K562 (cell line): ENCODE data around the gene OR52J3. TPM values are rescaled to one million over a fixed set of nuclear protein-coding genes. Genes with fewer than 3 reads are reported as not detected.

Experiments used
- ATAC-seq: fragments of 200-7000 bp; cut with Tn5 transposase; 3 replicates; pipeline ENCODE4 v1.9.1; 2020; ENCODE audit warnings: moderate library complexity
- BruUV-seq: library from RNA; stranded (reverse); fragments of 400-500 nt; replicated peaks from 2 replicates; lab custom pipeline; 2021; lab: Mats Ljungman, UMichigan
- CTCF ChIA-PET: fragments of 300-600 bp; formaldehyde crosslinking; extraction: SDS; loops from one replicate; lab custom pipeline; 2021; ENCODE audit warnings: low intra/inter-chr PET ratio; lab: Yijun Ruan, JAX
- POLR2A ChIA-PET: fragments of 300-600, 350-650 bp; sonication (Branson Sonifier 250); formaldehyde crosslinking; extraction: SDS; loops from one replicate; lab custom pipeline; 2021; ENCODE audit warnings: antibody characterized with exemption, inconsistent platforms; lab: Yijun Ruan, JAX
- DNase-seq, 4 experiments: peaks; one replicate each; pipeline versions ENCODE4 v3.0.0 to v3.0.0-alpha.2; 2011 to 2018; ENCODE audit warnings: low spot score in 3 of 4, mixed read lengths in 3 of 4; ENCODE audit errors: extremely low read depth in 1 of 4
- FAIRE-seq: peaks from 2 replicates; lab custom pipeline; 2011; peaks lifted over from hg19 to GRCh38; lab: Jason Lieb, UNC
- H2AFZ ChIP-seq: 2 replicates; pipeline ENCODE4 v1.6.0; 2011; ENCODE audit warnings: low read depth, low read length, control low read depth, inconsistent platforms
- H3K27ac ChIP-seq: fragments of 200-600 bp; 3 replicates; pipeline ENCODE4 v1.8.0; 2011; ENCODE audit warnings: low read depth, mild to moderate bottlenecking, control low read depth, inconsistent platforms, low read length, moderate library complexity, mixed read lengths; ENCODE audit errors: extremely low read depth
- H3K27me3 ChIP-seq, 2 experiments: fragments of 300-600 bp in 1 of 2; 2 replicates in 1 of 2; 3 replicates in 1 of 2; pipeline versions ENCODE4 v1.6.0 to v1.8.0; 2011; ENCODE audit warnings: inconsistent platforms in 2 of 2, low read length in 2 of 2, mild to moderate bottlenecking in 1 of 2, mixed read lengths in 1 of 2, moderate library complexity in 1 of 2; ENCODE audit not compliant: control insufficient read depth in 2 of 2, insufficient read depth in 2 of 2
- H3K36me3 ChIP-seq: fragments of 300-600 bp; 3 replicates; pipeline ENCODE4 v1.8.0; 2011; ENCODE audit warnings: mild to moderate bottlenecking, low read length, inconsistent platforms; ENCODE audit not compliant: control insufficient read depth, insufficient read depth
- H3K4me1 ChIP-seq, 2 experiments: fragments of 200-600 bp in 1 of 2; replicated peaks in 1 of 2; 2 replicates in 1 of 2; 3 replicates in 1 of 2; pipeline versions ENCODE4 v1.5.1 to v1.8.0; 2011; ENCODE audit warnings: inconsistent platforms in 2 of 2, low read length in 2 of 2, mild to moderate bottlenecking in 1 of 2, mixed read lengths in 1 of 2, moderate library complexity in 1 of 2; ENCODE audit not compliant: control insufficient read depth in 2 of 2, insufficient read depth in 2 of 2
- H3K4me2 ChIP-seq: 2 replicates; pipeline ENCODE4 v1.6.1; 2011; ENCODE audit warnings: low read length, control low read depth, inconsistent platforms, mixed read lengths; ENCODE audit not compliant: insufficient read depth
- H3K4me3 ChIP-seq: fragments of 200-600 bp; sonication (generic), shearing (Covaris generic); 2 replicates; pipeline ENCODE4 v1.5.1; 2016; ENCODE audit warnings: control low read depth, inconsistent platforms
- H3K79me2 ChIP-seq: fragments of 200-600 bp; 3 replicates; pipeline ENCODE4 v1.8.0; 2011; ENCODE audit warnings: low read length, inconsistent platforms; ENCODE audit not compliant: control insufficient read depth, insufficient read depth
- H3K9ac ChIP-seq, 2 experiments: 2 replicates each; pipeline versions ENCODE4 v1.6.0 to v1.6.1; 2011; ENCODE audit warnings: low read depth in 2 of 2, low read length in 2 of 2, control low read depth in 1 of 2, inconsistent platforms in 1 of 2, mild to moderate bottlenecking in 1 of 2, mixed read lengths in 1 of 2; ENCODE audit not compliant: insufficient read depth in 1 of 2
- H3K9me1 ChIP-seq: one replicate; pipeline ENCODE4 v1.6.0; 2011; ENCODE audit warnings: inconsistent platforms, mild to moderate bottlenecking, low read length, moderate library complexity; ENCODE audit not compliant: control insufficient read depth, insufficient read depth
- H3K9me3 ChIP-seq: replicated peaks from 2 replicates; pipeline ENCODE4 v1.5.1; 2011; ENCODE audit warnings: low read depth, low read length, inconsistent platforms; ENCODE audit not compliant: control insufficient read depth, insufficient read depth
- H4K20me1 ChIP-seq: replicated peaks from 2 replicates; pipeline ENCODE4 v1.6.1; 2011; ENCODE audit warnings: low read length, inconsistent platforms, mixed read lengths; ENCODE audit not compliant: control insufficient read depth, insufficient read depth
- EGR1 ChIP-seq: fragments of 450-650 bp; conservative IDR thresholded peaks from 2 replicates; pipeline ENCODE4 v1.6.1; 2017; ENCODE audit warnings: mild to moderate bottlenecking
- MTA3 ChIP-seq: fragments of 450-650 bp; formaldehyde crosslinking; IDR thresholded peaks from 2 replicates; pipeline ENCODE4 v1.6.1; 2017; ENCODE audit warnings: mild to moderate bottlenecking, borderline replicate concordance
- NCOA2 ChIP-seq, 2 experiments: fragments of 450-650 bp; IDR thresholded peaks; 2 replicates each; pipeline ENCODE4 v1.6.1; 2018; ENCODE audit warnings: mild to moderate bottlenecking in 2 of 2, moderate library complexity in 1 of 2; ENCODE audit not compliant: partially characterized antibody in 2 of 2
- NFATC3 ChIP-seq: fragments of 450-650 bp; IDR thresholded peaks from 2 replicates; pipeline ENCODE4 v1.6.1; 2017; ENCODE audit warnings: mild to moderate bottlenecking
- PHTF2 ChIP-seq: fragments of 250-450 bp; sonication (Bioruptor Pico); IDR thresholded peaks from 2 replicates; pipeline ENCODE4 v1.5.0; 2021; ENCODE audit warnings: mild to moderate bottlenecking
- ZNF124 ChIP-seq: sonication (generic); formaldehyde crosslinking; IDR thresholded peaks from 2 replicates; pipeline ENCODE4 v1.8.1; 2022; ENCODE audit warnings: missing genetic modification reagents
- ZNF778 ChIP-seq: fragments of 450-650 bp; formaldehyde crosslinking; IDR thresholded peaks from 2 replicates; pipeline ENCODE4 v1.4.0; 2020; ENCODE audit warnings: mild to moderate bottlenecking, moderate library complexity
- WGBS: fragments of 100-300 bp; shearing (Covaris generic); methylation state at CpG from one replicate; pipeline ENCODE4 v1.1.6; 2016; ENCODE audit warnings: low coverage, mixed read lengths; ENCODE audit not compliant: insufficient coverage; ENCODE audit errors: missing lambda C conversion rate; 5-methylcytosine and 5-hydroxymethylcytosine counted together
- in situ Hi-C: fragments of 300-500 bp; cut with MboI; formaldehyde crosslinking; loops from 4 replicates; pipeline ENCODE4 v1.15.0; 2018; ENCODE audit warnings: inconsistent platforms, mixed read lengths
- intact Hi-C: fragments of 100-400 bp; cut with micrococcal nuclease; formaldehyde crosslinking; loops from 2 replicates; pipeline ENCODE4 v1.14.2; 2022
- polyA plus RNA-seq, 8 experiments: library from polyadenylated mRNA; depleted of rRNA in 4 of 8; stranded (reverse) in 5 of 8; unstranded in 3 of 8; fragments of >200 nt; fragmentation: Nextera tagmentation in 2 of 8; fragmentation: Illumina TruSeq in 1 of 8; extraction: Ambion mirVana in 2 of 8; extraction: Trizol in 1 of 8; gene quantifications; 2 replicates each; pipeline versions ENCODE4 v1.2.1 to v1.2.3, GENCODE V29; 2011 to 2014; ENCODE audit warnings: inconsistent platforms in 1 of 8, missing spikeins in 1 of 8
- total RNA-seq, 7 experiments: library from RNA; depleted of rRNA in 6 of 7; stranded (reverse); fragments of >200 nt in 6 of 7; fragmentation: Illumina TruSeq in 2 of 7; extraction: Trizol in 2 of 7; gene quantifications; 2 replicates each; pipeline versions ENCODE4 v1.2.1 to v1.2.3, GENCODE V29; 2011 to 2021; ENCODE audit warnings: low replicate concordance in 1 of 7
- TF ChIP-seq, protein P1 (sequence below): fragments of 150-350 bp; conservative IDR thresholded peaks from 2 replicates; pipeline ENCODE4 v1.6.1; 2014; ENCODE audit warnings: low read length
- TF ChIP-seq, protein P2 (sequence below): fragments of 250-450 bp; sonication (Bioruptor Pico); IDR thresholded peaks from 2 replicates; pipeline ENCODE4 v1.8.0; 2021; ENCODE audit warnings: moderate library complexity, mild to moderate bottlenecking, inconsistent platforms
- TF ChIP-seq, protein P3 (sequence below): sonication (generic); formaldehyde crosslinking; IDR thresholded peaks from 2 replicates; pipeline ENCODE4 v1.9.0; 2022; ENCODE audit warnings: mild to moderate bottlenecking, missing genetic modification reagents
- TF ChIP-seq, protein P4 (sequence below), 2 experiments: fragments of 450-650 bp in 1 of 2; IDR thresholded peaks; 2 replicates each; pipeline ENCODE4 v1.6.1; 2011 to 2017; ENCODE audit warnings: low read depth in 2 of 2, antibody characterized with exemption in 1 of 2, borderline replicate concordance in 1 of 2, low read length in 1 of 2, mild to moderate bottlenecking in 1 of 2, mixed read lengths in 1 of 2; ENCODE audit not compliant: control insufficient read depth in 1 of 2

Gene OR52J3
- total and polyA plus RNA-seq, 9 of the 15 experiments (the other 6 are each of a cell fraction or from before 2014, with no cell fraction given) = not detected

DNA sequence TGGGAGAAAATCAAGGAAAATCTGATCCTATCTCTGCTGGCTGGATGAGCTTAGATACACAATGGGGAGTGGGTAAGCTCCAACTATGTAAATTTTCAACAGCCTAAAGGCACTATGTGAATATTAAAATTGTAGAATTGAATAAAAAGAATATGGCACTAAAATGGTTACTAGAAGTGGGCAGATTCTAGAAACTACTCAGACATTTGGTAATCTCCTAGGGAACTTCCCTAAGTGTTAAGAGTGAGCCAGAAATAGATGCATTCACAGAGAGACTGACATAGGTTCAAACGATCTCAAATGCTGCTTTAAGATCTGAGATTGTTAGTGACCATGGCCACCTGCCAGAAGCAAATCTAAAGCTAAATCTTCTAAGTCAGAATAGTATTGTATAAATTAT lies 18.7 kb downstream of the OR52J3 start:
- H3K9me3 ChIP-seq = no peaks in the 10 kb centered on the region
- TF ChIP-seq ZNF778 (no peak), NCOA2 (IDR thresholded peaks at IDR 0.05; ENCODE audit: partially characterized antibody in 2 of 2) (no peak), PHTF2 (CRISPR knock-in tag) (no peak), ZNF124 (CRISPR knock-in tag) (no peak), NFATC3 (no peak), MTA3 (no peak), EGR1 (no peak)
- TF ChIP-seq, protein P1, sequence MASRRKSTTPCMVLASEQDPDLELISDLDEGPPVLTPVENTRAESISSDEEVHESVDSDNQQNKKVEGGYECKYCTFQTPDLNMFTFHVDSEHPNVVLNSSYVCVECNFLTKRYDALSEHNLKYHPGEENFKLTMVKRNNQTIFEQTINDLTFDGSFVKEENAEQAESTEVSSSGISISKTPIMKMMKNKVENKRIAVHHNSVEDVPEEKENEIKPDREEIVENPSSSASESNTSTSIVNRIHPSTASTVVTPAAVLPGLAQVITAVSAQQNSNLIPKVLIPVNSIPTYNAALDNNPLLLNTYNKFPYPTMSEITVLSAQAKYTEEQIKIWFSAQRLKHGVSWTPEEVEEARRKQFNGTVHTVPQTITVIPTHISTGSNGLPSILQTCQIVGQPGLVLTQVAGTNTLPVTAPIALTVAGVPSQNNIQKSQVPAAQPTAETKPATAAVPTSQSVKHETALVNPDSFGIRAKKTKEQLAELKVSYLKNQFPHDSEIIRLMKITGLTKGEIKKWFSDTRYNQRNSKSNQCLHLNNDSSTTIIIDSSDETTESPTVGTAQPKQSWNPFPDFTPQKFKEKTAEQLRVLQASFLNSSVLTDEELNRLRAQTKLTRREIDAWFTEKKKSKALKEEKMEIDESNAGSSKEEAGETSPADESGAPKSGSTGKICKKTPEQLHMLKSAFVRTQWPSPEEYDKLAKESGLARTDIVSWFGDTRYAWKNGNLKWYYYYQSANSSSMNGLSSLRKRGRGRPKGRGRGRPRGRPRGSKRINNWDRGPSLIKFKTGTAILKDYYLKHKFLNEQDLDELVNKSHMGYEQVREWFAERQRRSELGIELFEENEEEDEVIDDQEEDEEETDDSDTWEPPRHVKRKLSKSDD = no peak
- TF ChIP-seq, protein P2, sequence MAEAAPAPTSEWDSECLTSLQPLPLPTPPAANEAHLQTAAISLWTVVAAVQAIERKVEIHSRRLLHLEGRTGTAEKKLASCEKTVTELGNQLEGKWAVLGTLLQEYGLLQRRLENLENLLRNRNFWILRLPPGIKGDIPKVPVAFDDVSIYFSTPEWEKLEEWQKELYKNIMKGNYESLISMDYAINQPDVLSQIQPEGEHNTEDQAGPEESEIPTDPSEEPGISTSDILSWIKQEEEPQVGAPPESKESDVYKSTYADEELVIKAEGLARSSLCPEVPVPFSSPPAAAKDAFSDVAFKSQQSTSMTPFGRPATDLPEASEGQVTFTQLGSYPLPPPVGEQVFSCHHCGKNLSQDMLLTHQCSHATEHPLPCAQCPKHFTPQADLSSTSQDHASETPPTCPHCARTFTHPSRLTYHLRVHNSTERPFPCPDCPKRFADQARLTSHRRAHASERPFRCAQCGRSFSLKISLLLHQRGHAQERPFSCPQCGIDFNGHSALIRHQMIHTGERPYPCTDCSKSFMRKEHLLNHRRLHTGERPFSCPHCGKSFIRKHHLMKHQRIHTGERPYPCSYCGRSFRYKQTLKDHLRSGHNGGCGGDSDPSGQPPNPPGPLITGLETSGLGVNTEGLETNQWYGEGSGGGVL (CRISPR knock-in tag) = no peak
- TF ChIP-seq, protein P3, sequence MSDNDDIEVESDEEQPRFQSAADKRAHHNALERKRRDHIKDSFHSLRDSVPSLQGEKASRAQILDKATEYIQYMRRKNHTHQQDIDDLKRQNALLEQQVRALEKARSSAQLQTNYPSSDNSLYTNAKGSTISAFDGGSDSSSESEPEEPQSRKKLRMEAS (CRISPR knock-in tag) = no peak
- TF ChIP-seq, protein P4, sequence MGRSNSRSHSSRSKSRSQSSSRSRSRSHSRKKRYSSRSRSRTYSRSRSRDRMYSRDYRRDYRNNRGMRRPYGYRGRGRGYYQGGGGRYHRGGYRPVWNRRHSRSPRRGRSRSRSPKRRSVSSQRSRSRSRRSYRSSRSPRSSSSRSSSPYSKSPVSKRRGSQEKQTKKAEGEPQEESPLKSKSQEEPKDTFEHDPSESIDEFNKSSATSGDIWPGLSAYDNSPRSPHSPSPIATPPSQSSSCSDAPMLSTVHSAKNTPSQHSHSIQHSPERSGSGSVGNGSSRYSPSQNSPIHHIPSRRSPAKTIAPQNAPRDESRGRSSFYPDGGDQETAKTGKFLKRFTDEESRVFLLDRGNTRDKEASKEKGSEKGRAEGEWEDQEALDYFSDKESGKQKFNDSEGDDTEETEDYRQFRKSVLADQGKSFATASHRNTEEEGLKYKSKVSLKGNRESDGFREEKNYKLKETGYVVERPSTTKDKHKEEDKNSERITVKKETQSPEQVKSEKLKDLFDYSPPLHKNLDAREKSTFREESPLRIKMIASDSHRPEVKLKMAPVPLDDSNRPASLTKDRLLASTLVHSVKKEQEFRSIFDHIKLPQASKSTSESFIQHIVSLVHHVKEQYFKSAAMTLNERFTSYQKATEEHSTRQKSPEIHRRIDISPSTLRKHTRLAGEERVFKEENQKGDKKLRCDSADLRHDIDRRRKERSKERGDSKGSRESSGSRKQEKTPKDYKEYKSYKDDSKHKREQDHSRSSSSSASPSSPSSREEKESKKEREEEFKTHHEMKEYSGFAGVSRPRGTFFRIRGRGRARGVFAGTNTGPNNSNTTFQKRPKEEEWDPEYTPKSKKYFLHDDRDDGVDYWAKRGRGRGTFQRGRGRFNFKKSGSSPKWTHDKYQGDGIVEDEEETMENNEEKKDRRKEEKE (IDR thresholded peaks at IDR 0.05; ENCODE audit: borderline replicate concordance in 1 of 2, control insufficient read depth in 1 of 2, low read depth in 2 of 2, low read length in 1 of 2) = no peak
- intact Hi-C loops (no loop called here), in situ Hi-C loops (no loop called here)
- H3K9ac ChIP-seq = no peak overlapping the region
- WGBS = 0% methylated on average over 1 of the region's 1 CpG
- H3K27me3 ChIP-seq = no peaks in the 10 kb centered on the region; a peak in 1 of 5 replicates
- DNase-seq = no peak
- no peaks in the 10 kb centered on the region for H3K36me3 ChIP-seq
- ChIA-PET CTCF (no interaction called here), POLR2A (no interaction called here)
- no TSS peak for BruUV-seq
- H3K4me1 ChIP-seq = no peaks in the 10 kb centered on the region
- H3K4me2 ChIP-seq = no peak overlapping the region
- H4K20me1 ChIP-seq = no peaks in the 10 kb centered on the region
- H3K79me2 ChIP-seq = no peaks in the 10 kb centered on the region
- H3K4me3 ChIP-seq = no peak overlapping the region
- no peak overlapping the region for H2AFZ ChIP-seq
- FAIRE-seq = no peak
- no peak overlapping the region for H3K27ac ChIP-seq
- ATAC-seq = no peak
- H3K9me1 ChIP-seq = no peaks in the 10 kb centered on the region
